Measurements from ENCODE around the gene HDAC4.

DNA sequence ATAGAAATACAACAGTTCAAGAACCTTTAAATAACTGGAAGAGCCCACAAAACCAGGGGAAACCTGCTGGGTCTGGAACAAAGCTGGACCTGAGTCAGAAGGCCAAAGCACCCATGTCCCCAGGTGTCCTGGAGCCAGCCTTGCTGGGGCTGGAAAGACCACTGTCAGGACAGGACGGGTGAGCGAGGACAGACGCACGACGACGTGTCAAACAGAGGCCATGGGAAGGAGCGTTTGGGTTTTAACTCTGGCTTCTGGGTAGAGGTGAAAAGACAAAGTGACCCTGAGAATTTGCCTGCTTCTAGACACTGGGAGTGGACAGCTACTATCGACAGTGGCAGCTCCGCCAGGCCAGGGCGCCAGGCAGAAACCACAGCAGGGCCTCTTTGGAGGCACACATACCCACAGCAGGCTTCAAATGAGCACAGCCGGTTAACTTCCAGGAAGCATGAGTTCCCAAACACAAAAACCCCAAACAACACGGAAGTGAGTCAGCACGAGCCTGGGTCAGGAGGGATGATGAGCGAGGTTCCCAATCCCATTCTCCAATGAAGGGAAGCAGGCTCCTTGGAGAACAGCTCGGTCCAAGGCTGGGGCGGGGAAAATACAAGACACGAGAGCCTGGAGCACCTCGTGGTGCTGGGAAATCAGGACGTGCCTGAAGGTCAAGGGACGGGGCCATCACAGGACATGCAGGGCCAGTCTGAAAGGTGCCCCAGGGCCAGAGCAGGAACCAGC lies 344.9 kb downstream of the HDAC4 start:
- TF ChIP-seq, protein P1, sequence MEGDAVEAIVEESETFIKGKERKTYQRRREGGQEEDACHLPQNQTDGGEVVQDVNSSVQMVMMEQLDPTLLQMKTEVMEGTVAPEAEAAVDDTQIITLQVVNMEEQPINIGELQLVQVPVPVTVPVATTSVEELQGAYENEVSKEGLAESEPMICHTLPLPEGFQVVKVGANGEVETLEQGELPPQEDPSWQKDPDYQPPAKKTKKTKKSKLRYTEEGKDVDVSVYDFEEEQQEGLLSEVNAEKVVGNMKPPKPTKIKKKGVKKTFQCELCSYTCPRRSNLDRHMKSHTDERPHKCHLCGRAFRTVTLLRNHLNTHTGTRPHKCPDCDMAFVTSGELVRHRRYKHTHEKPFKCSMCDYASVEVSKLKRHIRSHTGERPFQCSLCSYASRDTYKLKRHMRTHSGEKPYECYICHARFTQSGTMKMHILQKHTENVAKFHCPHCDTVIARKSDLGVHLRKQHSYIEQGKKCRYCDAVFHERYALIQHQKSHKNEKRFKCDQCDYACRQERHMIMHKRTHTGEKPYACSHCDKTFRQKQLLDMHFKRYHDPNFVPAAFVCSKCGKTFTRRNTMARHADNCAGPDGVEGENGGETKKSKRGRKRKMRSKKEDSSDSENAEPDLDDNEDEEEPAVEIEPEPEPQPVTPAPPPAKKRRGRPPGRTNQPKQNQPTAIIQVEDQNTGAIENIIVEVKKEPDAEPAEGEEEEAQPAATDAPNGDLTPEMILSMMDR (IDR thresholded peaks at IDR 0.05), result no peak
- no peak for TF ChIP-seq POLR2A (IDR thresholded peaks at IDR 0.05)
